ENCODE measurements around the gene ANKRD13A. TPM values are rescaled to one million over a fixed set of nuclear protein-coding genes. Genes with fewer than 3 reads are reported as not detected.

Gene ANKRD13A
- total and polyA plus RNA-seq, 2 of the 13 experiments (the other 11 are each of a cell fraction or from before 2014, with no cell fraction given), result 34.1 to 41.6 TPM

- TF ChIP-seq SNAPC4 (CRISPR knock-in tag; IDR thresholded peaks at IDR 0.05) (peak; percentile 69; the same call in 1 of the 2 replicates), RARG (CRISPR knock-in tag; IDR thresholded peaks at IDR 0.05; ENCODE audit: low read depth) (peak; percentile 69; the same call in 1 of the 2 replicates), POLR2AphosphoS5 (IDR thresholded peaks at IDR 0.05; ENCODE audit: low read depth, low read length) (peak; percentile 76), DNMT1 (CRISPR knock-in tag; IDR thresholded peaks at IDR 0.05) (0 out of 2 replicates have a peak, but pooled peaks have one; percentile 63), SSRP1 (CRISPR knock-in tag; IDR thresholded peaks at IDR 0.05) (no peak), GTF3A (CRISPR knock-in tag; conservative IDR thresholded peaks at IDR 0.05) (no peak), NCOR1 (IDR thresholded peaks at IDR 0.05; ENCODE audit: borderline replicate concordance, low read length) (0 out of 2 replicates have a peak, but pooled peaks have one; percentile 24), PRDM10 (CRISPR knock-in tag; IDR thresholded peaks at IDR 0.05; ENCODE audit: low read depth) (peak; percentile 99), YEATS4 (CRISPR knock-in tag; IDR thresholded peaks at IDR 0.05; ENCODE audit: borderline replicate concordance) (peak; percentile 37; the same call in 1 of the 2 replicates), CSRNP2 (CRISPR knock-in tag; conservative IDR thresholded peaks at IDR 0.05; ENCODE audit: low read depth) (no peak), KLF12 (CRISPR knock-in tag; IDR thresholded peaks at IDR 0.05; ENCODE audit: borderline replicate concordance) (no peak), GATA4 (IDR thresholded peaks at IDR 0.05; ENCODE audit: borderline replicate concordance, low read depth) (peak; percentile 53; the same call in 1 of the 2 replicates), ZNF292 (CRISPR knock-in tag; IDR thresholded peaks at IDR 0.05; ENCODE audit: borderline replicate concordance, low read depth) (no peak), CC2D1A (CRISPR knock-in tag; IDR thresholded peaks at IDR 0.05) (no peak), ZFP36L1 (CRISPR knock-in tag; IDR thresholded peaks at IDR 0.05) (no peak), STAT5B (CRISPR knock-in tag; IDR thresholded peaks at IDR 0.05) (no peak), ZBTB1 (CRISPR knock-in tag; IDR thresholded peaks at IDR 0.05; ENCODE audit: borderline replicate concordance) (no peak), XBP1 (CRISPR knock-in tag; IDR thresholded peaks at IDR 0.05) (no peak), NR2C2 (CRISPR knock-in tag; IDR thresholded peaks at IDR 0.05; ENCODE audit: borderline replicate concordance) (peak; percentile 31; the same call in 1 of the 2 replicates), IKZF1 (IDR thresholded peaks at IDR 0.05) (no peak)
Measured at GRCh38 chr12:109998904-109999648, at the start of gene ANKRD13A (continued).

Data from HepG2 (cell line).